Measurements from ENCODE around the gene PLP2.

GRCh38 chrX:49197543-49198087, 25.9 kb downstream of the PLP2 start:
- TF ChIP-seq, protein P1, sequence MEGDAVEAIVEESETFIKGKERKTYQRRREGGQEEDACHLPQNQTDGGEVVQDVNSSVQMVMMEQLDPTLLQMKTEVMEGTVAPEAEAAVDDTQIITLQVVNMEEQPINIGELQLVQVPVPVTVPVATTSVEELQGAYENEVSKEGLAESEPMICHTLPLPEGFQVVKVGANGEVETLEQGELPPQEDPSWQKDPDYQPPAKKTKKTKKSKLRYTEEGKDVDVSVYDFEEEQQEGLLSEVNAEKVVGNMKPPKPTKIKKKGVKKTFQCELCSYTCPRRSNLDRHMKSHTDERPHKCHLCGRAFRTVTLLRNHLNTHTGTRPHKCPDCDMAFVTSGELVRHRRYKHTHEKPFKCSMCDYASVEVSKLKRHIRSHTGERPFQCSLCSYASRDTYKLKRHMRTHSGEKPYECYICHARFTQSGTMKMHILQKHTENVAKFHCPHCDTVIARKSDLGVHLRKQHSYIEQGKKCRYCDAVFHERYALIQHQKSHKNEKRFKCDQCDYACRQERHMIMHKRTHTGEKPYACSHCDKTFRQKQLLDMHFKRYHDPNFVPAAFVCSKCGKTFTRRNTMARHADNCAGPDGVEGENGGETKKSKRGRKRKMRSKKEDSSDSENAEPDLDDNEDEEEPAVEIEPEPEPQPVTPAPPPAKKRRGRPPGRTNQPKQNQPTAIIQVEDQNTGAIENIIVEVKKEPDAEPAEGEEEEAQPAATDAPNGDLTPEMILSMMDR (conservative IDR thresholded peaks at IDR 0.05; ENCODE audit: low read length): no peak
- TF ChIP-seq EZH2phosphoT487 (IDR thresholded peaks at IDR 0.05; ENCODE audit: borderline replicate concordance, low read depth, low read length): no peak

Measured in OCI-LY7 (cell line).